ENCODE results near the gene SLC4A8. TPM values are rescaled to one million over a fixed set of nuclear protein-coding genes. Genes with fewer than 3 reads are reported as not detected.

SLC4A8 gene
- total RNA-seq, 1 experiment from 2014 or later, result 4.2 TPM

GRCh38 chr12:51401486-51401885 lies 23.1 kb upstream of the SLC4A8 start:
- H3K27ac ChIP-seq (ENCODE audit: low read length), result no peak overlapping the region
- no peaks in the 10 kb centered on the region; the same call in 1 of the 2 replicates for H3K4me1 ChIP-seq (ENCODE audit: insufficient read depth, low read length)
- no peaks in the 10 kb centered on the region for H3K27me3 ChIP-seq (ENCODE audit: low read length)
- no peak for ATAC-seq
- no peaks in the 10 kb centered on the region for H3K9me2 ChIP-seq (replicated peaks; ENCODE audit: low read length)
- no peaks in the 10 kb centered on the region for H3F3A ChIP-seq (ENCODE audit: low read length, unreplicated experiment)
- H3K36me3 ChIP-seq (ENCODE audit: low read depth, low read length), result no peaks in the 10 kb centered on the region
- H3K9me3 ChIP-seq (ENCODE audit: low read length), result no peaks in the 10 kb centered on the region
- ChIA-PET CTCF (no interaction called here), POLR2A (ENCODE audit: unreplicated experiment) (no interaction called here)
- H4K20me1 ChIP-seq (ENCODE audit: low read length), result no peaks in the 10 kb centered on the region
- TF ChIP-seq CTCF (conservative IDR thresholded peaks at IDR 0.05; ENCODE audit: low read depth, low read length) (no peak), EZH2phosphoT487 (IDR thresholded peaks at IDR 0.05; ENCODE audit: borderline replicate concordance, low read length) (no peak), EZH2 (IDR thresholded peaks at IDR 0.05; ENCODE audit: low read length, unreplicated experiment) (no peak)
- intact Hi-C loops (cut with micrococcal nuclease), result no loop called here
- H3K4me2 ChIP-seq (ENCODE audit: low read length), result no peak overlapping the region
- no TSS peak for BruUV-seq (replicated peaks)
- H3K9ac ChIP-seq (ENCODE audit: low read length), result no peak overlapping the region
- no peak overlapping the region for H2AFZ ChIP-seq (ENCODE audit: low read length)
- H3K4me3 ChIP-seq (ENCODE audit: low read length), result no peak overlapping the region
- no peaks in the 10 kb centered on the region for H3K79me2 ChIP-seq (ENCODE audit: low read length)
- DNase-seq, result no peak

DNA sequence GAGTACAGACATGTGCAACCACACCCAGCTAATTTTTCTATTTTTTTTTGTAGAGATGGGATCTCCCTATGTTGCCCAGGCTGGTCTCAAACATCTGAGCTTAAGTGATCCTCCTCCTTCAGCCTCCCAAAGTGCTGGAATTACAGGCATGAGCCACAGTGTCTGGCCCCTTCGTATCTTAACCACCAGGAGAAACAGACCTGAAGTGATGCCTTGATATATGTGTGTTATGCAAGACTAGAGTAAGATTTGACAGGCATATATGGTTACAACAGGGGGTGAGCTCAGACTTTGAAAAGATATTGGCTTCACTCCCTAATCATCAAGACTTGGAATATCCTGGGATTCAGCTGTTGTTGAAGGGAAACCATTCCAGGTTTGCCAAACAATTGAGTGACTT lies 22.7 kb upstream of the SLC4A8 start:
- intact Hi-C loops (cut with micrococcal nuclease), result no loop called here
- H4K20me1 ChIP-seq (ENCODE audit: low read length), result no peaks in the 10 kb centered on the region
- H3K9ac ChIP-seq (ENCODE audit: low read length), result no peak overlapping the region
- H3K9me3 ChIP-seq (ENCODE audit: low read length), result no peaks in the 10 kb centered on the region
- no peaks in the 10 kb centered on the region for H3F3A ChIP-seq (ENCODE audit: low read length, unreplicated experiment)
- H3K9me2 ChIP-seq (replicated peaks; ENCODE audit: low read length), result no peaks in the 10 kb centered on the region
- no peak overlapping the region for H3K4me2 ChIP-seq (ENCODE audit: low read length)
- H3K79me2 ChIP-seq (ENCODE audit: low read length), result no peaks in the 10 kb centered on the region
- POLR2A ChIA-PET (ENCODE audit: unreplicated experiment), result no interaction called here
- CTCF ChIA-PET, result interaction anchor here (0.6 kb wide), 1 partner anchor 624 kb away, joined by 3 read pairs; no protein-coding TSS in a partner anchor
- no peak for TF ChIP-seq CTCF (conservative IDR thresholded peaks at IDR 0.05; ENCODE audit: low read depth, low read length)
- no peak for TF ChIP-seq EZH2phosphoT487 (IDR thresholded peaks at IDR 0.05; ENCODE audit: borderline replicate concordance, low read length)
- TF ChIP-seq EZH2 (IDR thresholded peaks at IDR 0.05; ENCODE audit: low read length, unreplicated experiment), result no peak
- no peaks in the 10 kb centered on the region for H3K27me3 ChIP-seq (ENCODE audit: low read length)
- no peak overlapping the region for H3K27ac ChIP-seq (ENCODE audit: low read length)
- no peak for DNase-seq
- no peak overlapping the region for H3K4me3 ChIP-seq (ENCODE audit: low read length)
- no peaks in the 10 kb centered on the region; the same call in 1 of the 2 replicates for H3K4me1 ChIP-seq (ENCODE audit: insufficient read depth, low read length)
- BruUV-seq (replicated peaks), result no TSS peak
- H3K36me3 ChIP-seq (ENCODE audit: low read depth, low read length), result no peaks in the 10 kb centered on the region
- H2AFZ ChIP-seq (ENCODE audit: low read length), result no peak overlapping the region
- no peak for ATAC-seq

DNA sequence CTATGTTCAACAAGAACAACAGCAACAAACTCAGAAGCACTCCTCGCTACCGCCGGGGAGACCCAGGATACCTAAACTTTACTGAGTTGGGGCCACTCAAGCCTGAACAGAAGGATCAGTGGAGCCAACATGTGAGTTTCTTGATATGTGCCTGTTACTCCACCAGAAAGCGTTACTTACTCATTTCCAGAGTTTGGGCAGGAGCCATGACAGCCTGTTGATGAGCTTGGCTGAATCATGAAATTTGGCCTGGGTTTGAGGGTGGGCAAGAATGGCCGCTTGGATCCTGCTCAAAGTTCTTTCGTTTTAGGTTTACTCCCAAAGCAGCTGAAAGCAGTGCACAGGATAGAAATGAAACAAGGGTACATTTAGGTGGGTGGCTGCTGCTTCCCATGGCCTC lies 21.5 kb upstream of the SLC4A8 start:
- Histone ChIP-seq H3K27ac (ENCODE audit: low read length) (no peak overlapping the region), H3F3A (ENCODE audit: low read length, unreplicated experiment) (no peaks in the 10 kb centered on the region), H3K4me2 (ENCODE audit: low read length) (no peak overlapping the region), H3K79me2 (ENCODE audit: low read length) (no peaks in the 10 kb centered on the region), H4K20me1 (ENCODE audit: low read length) (no peaks in the 10 kb centered on the region), H3K9me2 (replicated peaks; ENCODE audit: low read length) (no peaks in the 10 kb centered on the region), H3K9me3 (ENCODE audit: low read length) (no peaks in the 10 kb centered on the region), H3K4me1 (ENCODE audit: insufficient read depth, low read length) (no peaks in the 10 kb centered on the region; the same call in 1 of the 2 replicates), H3K27me3 (ENCODE audit: low read length) (no peaks in the 10 kb centered on the region), H3K36me3 (ENCODE audit: low read depth, low read length) (no peaks in the 10 kb centered on the region), H3K4me3 (ENCODE audit: low read length) (no peak overlapping the region), H2AFZ (ENCODE audit: low read length) (no peak overlapping the region), H3K9ac (ENCODE audit: low read length) (no peak overlapping the region)
- BruUV-seq (replicated peaks), result no TSS peak
- no peak for TF ChIP-seq CTCF (conservative IDR thresholded peaks at IDR 0.05; ENCODE audit: low read depth, low read length)
- no peak for TF ChIP-seq EZH2phosphoT487 (IDR thresholded peaks at IDR 0.05; ENCODE audit: borderline replicate concordance, low read length)
- TF ChIP-seq EZH2 (IDR thresholded peaks at IDR 0.05; ENCODE audit: low read length, unreplicated experiment), result no peak
- DNase-seq (no peak), ATAC-seq (no peak)
- CTCF ChIA-PET, result no interaction called here
- POLR2A ChIA-PET (ENCODE audit: unreplicated experiment), result no interaction called here
- intact Hi-C loops (cut with micrococcal nuclease), result no loop called here
